CD14-positive monocyte (primary cell): ENCODE measurements around the gene EPYC. TPM values are rescaled to one million over a fixed set of nuclear protein-coding genes. Genes with fewer than 3 reads are reported as not detected.

ENCODE experiments used
- DNase-seq, 3 donors: peaks; one replicate each; pipeline ENCODE4 v3.0.0-alpha.2; 2011 to 2022
- H2AFZ ChIP-seq: 2 replicates; pipeline ENCODE4 v1.6.0; 2012; ENCODE audit warnings: mild to moderate bottlenecking, low read depth, low read length, inconsistent platforms; ENCODE audit not compliant: insufficient read depth, poor library complexity, severe bottlenecking
- H3K27ac ChIP-seq, 2 donors: 1 replicate in 1 of 2; 2 replicates in 1 of 2; pipeline ENCODE4 v1.5.1; 2012 to 2013; ENCODE audit warnings: low read length in 2 of 2, control low read depth in 1 of 2, inconsistent platforms in 1 of 2, low read depth in 1 of 2, mild to moderate bottlenecking in 1 of 2
- H3K27me3 ChIP-seq, 2 donors: one replicate each; pipeline versions ENCODE4 v1.6.0 to v1.6.1; 2011 to 2013; ENCODE audit warnings: low read length in 2 of 2; ENCODE audit not compliant: control insufficient read depth in 2 of 2, insufficient read depth in 2 of 2
- H3K36me3 ChIP-seq, 2 donors: replicated peaks in 1 of 2; 1 replicate in 1 of 2; 2 replicates in 1 of 2; pipeline versions ENCODE4 v1.5.1 to v1.6.1; 2012 to 2013; ENCODE audit warnings: low read length in 2 of 2, control low read depth in 1 of 2, inconsistent platforms in 1 of 2, mild to moderate bottlenecking in 1 of 2; ENCODE audit not compliant: insufficient read depth in 2 of 2, control insufficient read depth in 1 of 2
- H3K4me1 ChIP-seq, 2 donors: 1 replicate in 1 of 2; 2 replicates in 1 of 2; pipeline versions ENCODE4 v1.5.1 to v1.6.1; 2012 to 2013; ENCODE audit warnings: low read length in 2 of 2, control low read depth in 1 of 2, inconsistent platforms in 1 of 2, mild to moderate bottlenecking in 1 of 2, moderate library complexity in 1 of 2; ENCODE audit not compliant: insufficient read depth in 2 of 2, control insufficient read depth in 1 of 2
- H3K4me2 ChIP-seq: replicated peaks from 2 replicates; pipeline ENCODE3; 2012; ENCODE audit warnings: low read length, moderate library complexity, mild to moderate bottlenecking; ENCODE audit not compliant: poor library complexity, severe bottlenecking; ENCODE audit errors: extremely low read depth
- H3K4me3 ChIP-seq, 3 experiments: fragments of 200-600 bp in 1 of 3; sonication (generic) in 1 of 3; replicated peaks in 1 of 3; 1 replicate in 2 of 3; 2 replicates in 1 of 3; pipeline ENCODE4 v1.5.1; 2011 to 2013; ENCODE audit warnings: low read length in 3 of 3, mild to moderate bottlenecking in 3 of 3, control low read depth in 2 of 3, low read depth in 2 of 3, inconsistent platforms in 1 of 3, moderate library complexity in 1 of 3
- H3K79me2 ChIP-seq: 2 replicates; pipeline ENCODE4 v1.6.0; 2012; ENCODE audit warnings: mild to moderate bottlenecking, control low read depth, inconsistent platforms, low read length, moderate library complexity; ENCODE audit not compliant: insufficient read depth
- H3K9ac ChIP-seq: 2 replicates; pipeline ENCODE4 v1.6.0; 2017; ENCODE audit warnings: low read length, mild to moderate bottlenecking; ENCODE audit not compliant: insufficient read depth, poor library complexity, severe bottlenecking
- H3K9me3 ChIP-seq, 2 donors: replicated peaks in 1 of 2; 1 replicate in 1 of 2; 2 replicates in 1 of 2; pipeline versions ENCODE4 v1.5.1 to v1.6.1; 2012 to 2013; ENCODE audit warnings: low read length in 2 of 2, control low read depth in 1 of 2; ENCODE audit not compliant: control insufficient read depth in 1 of 2, insufficient read depth in 1 of 2
- H4K20me1 ChIP-seq: 2 replicates; pipeline ENCODE4 v1.6.0; 2012; ENCODE audit warnings: mild to moderate bottlenecking, low read length, control low read depth, moderate library complexity; ENCODE audit not compliant: insufficient read depth
- H3K27ac Mint-ChIP-seq, 7 donors: one replicate each; pipeline ENCODE4 v1.8.0; 2020; ENCODE audit warnings: mild to moderate bottlenecking in 7 of 7, mixed read lengths in 7 of 7, moderate library complexity in 6 of 7, inconsistent platforms in 2 of 7
- H3K27me3 Mint-ChIP-seq, 3 donors: one replicate each; pipeline ENCODE4 v1.8.0; 2021 to 2022; ENCODE audit warnings: low read depth in 3 of 3, mild to moderate bottlenecking in 3 of 3, mixed read lengths in 3 of 3, moderate library complexity in 3 of 3, inconsistent platforms in 1 of 3
- H3K36me3 Mint-ChIP-seq, 2 donors: one replicate each; pipeline ENCODE4 v1.8.0; 2020; ENCODE audit warnings: mixed read lengths in 2 of 2, inconsistent platforms in 1 of 2, mild to moderate bottlenecking in 1 of 2
- H3K4me1 Mint-ChIP-seq: one replicate; pipeline ENCODE4 v1.8.0; 2020; ENCODE audit warnings: mild to moderate bottlenecking, mixed read lengths
- H3K4me3 Mint-ChIP-seq, 2 donors: one replicate each; pipeline ENCODE4 v1.8.0; 2020; ENCODE audit warnings: mild to moderate bottlenecking in 2 of 2, mixed read lengths in 2 of 2, moderate library complexity in 1 of 2
- H3K9me3 Mint-ChIP-seq, 7 donors: one replicate each; pipeline ENCODE4 v1.8.0; 2020 to 2022; ENCODE audit warnings: mixed read lengths in 7 of 7, mild to moderate bottlenecking in 6 of 7, moderate library complexity in 6 of 7, inconsistent platforms in 2 of 7
- intact Hi-C, 2 donors: fragments of 100-400 bp; cut with micrococcal nuclease; formaldehyde crosslinking; loops; one replicate each; pipeline versions ENCODE4 v1.15.0 to v1.15.1; 2023
- polyA plus RNA-seq, 3 donors: library from polyadenylated mRNA; depleted of rRNA in 1 of 3; unstranded in 2 of 3; stranded (reverse) in 1 of 3; fragments of 300-500 nt in 2 of 3; fragments of >200 nt in 1 of 3; fragmentation: Illumina TruSeq in 2 of 3; gene quantifications; 1 replicate in 2 of 3; 2 replicates in 1 of 3; pipeline ENCODE4 v1.2.3, GENCODE V29; 2012 to 2021
- TF ChIP-seq, protein P1 (sequence below): fragments of 200-600 bp; IDR thresholded peaks from one replicate; pipeline ENCODE4 v1.8.0; 2022; ENCODE audit warnings: antibody characterized with exemption, mild to moderate bottlenecking

EPYC gene
- polyA plus RNA-seq, 3 donors = not detected

DNA sequence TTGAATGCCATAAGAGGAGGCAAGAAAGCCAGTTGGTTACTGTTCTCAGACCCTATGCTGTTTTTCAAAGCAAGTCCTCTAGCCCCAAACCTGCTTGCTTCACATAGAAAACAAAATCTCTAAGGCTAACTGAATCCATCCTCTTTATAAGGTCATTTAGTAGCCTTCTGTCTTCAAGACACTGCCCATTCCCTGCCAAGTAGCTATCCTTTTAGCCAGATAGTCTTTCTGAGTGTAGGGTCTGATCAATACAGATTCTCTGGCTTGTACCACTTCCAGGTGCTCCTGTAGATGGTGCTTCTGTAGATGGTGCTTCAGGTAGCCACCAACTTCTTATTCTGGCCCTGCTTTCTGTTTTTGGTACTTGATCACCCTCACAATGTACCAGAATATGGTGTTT, 33.9 kb downstream of the EPYC start:
- H3K27ac Mint-ChIP-seq = no peak overlapping the region
- Histone ChIP-seq H3K4me1 (no peaks in the 10 kb centered on the region), H3K27me3 (no peaks in the 10 kb centered on the region), H2AFZ (no peak overlapping the region), H3K9ac (no peak overlapping the region), H3K79me2 (no peaks in the 10 kb centered on the region), H3K27ac (no peak overlapping the region), H4K20me1 (no peaks in the 10 kb centered on the region), H3K36me3 (no peaks in the 10 kb centered on the region), H3K4me2 (no peak overlapping the region), H3K9me3 (no peaks in the 10 kb centered on the region), H3K4me3 (no peak overlapping the region)
- no peaks in the 10 kb centered on the region for H3K36me3 Mint-ChIP-seq
- H3K9me3 Mint-ChIP-seq = peaks cover 0 to 2% (median 0%) of the 10 kb centered on the region in 7 donors
- intact Hi-C loops = no loop called here
- no peaks in the 10 kb centered on the region for H3K4me1 Mint-ChIP-seq
- H3K27me3 Mint-ChIP-seq = peaks cover 1 to 3% (median 2%) of the 10 kb centered on the region in 3 donors
- TF ChIP-seq, protein P1, sequence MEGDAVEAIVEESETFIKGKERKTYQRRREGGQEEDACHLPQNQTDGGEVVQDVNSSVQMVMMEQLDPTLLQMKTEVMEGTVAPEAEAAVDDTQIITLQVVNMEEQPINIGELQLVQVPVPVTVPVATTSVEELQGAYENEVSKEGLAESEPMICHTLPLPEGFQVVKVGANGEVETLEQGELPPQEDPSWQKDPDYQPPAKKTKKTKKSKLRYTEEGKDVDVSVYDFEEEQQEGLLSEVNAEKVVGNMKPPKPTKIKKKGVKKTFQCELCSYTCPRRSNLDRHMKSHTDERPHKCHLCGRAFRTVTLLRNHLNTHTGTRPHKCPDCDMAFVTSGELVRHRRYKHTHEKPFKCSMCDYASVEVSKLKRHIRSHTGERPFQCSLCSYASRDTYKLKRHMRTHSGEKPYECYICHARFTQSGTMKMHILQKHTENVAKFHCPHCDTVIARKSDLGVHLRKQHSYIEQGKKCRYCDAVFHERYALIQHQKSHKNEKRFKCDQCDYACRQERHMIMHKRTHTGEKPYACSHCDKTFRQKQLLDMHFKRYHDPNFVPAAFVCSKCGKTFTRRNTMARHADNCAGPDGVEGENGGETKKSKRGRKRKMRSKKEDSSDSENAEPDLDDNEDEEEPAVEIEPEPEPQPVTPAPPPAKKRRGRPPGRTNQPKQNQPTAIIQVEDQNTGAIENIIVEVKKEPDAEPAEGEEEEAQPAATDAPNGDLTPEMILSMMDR = no peak
- no peak for DNase-seq
- no peak overlapping the region for H3K4me3 Mint-ChIP-seq

DNA sequence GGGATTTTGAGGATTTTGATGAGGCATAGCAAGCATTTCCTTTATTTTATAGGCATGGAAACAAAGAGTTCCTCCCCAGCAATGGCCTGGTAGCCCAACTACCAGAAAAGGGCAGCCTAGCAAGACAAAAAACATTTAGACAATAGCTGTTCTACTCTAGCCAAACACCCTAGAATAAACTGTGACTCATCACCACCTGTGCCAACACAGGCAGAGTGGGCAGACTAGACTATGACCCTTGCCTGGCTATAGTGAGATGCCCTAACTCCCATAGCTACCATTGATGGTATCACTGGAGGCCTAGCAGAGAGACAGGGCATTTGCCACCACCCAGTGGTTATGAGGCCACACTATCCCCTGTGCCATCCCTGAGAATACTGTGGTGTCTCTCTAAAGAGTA, 34.3 kb downstream of the EPYC start:
- no peak overlapping the region for H3K4me2 ChIP-seq
- no peaks in the 10 kb centered on the region for H3K79me2 ChIP-seq
- no peaks in the 10 kb centered on the region for H3K4me1 ChIP-seq
- H3K27ac ChIP-seq = no peak overlapping the region
- Mint-ChIP-seq H3K36me3 (no peaks in the 10 kb centered on the region), H3K4me1 (no peaks in the 10 kb centered on the region), H3K27ac (no peak overlapping the region), H3K9me3 (peaks cover 0 to 2% (median 0%) of the 10 kb centered on the region in 7 donors), H3K4me3 (no peak overlapping the region), H3K27me3 (peaks cover 1 to 3% (median 2%) of the 10 kb centered on the region in 3 donors)
- no peak for DNase-seq
- TF ChIP-seq, protein P1 = no peak
- H3K36me3 ChIP-seq = no peaks in the 10 kb centered on the region
- H3K9me3 ChIP-seq = no peaks in the 10 kb centered on the region
- intact Hi-C loops = no loop called here
- no peaks in the 10 kb centered on the region for H3K27me3 ChIP-seq
- H3K9ac ChIP-seq = no peak overlapping the region
- H2AFZ ChIP-seq = no peak overlapping the region
- H4K20me1 ChIP-seq = no peaks in the 10 kb centered on the region
- no peak overlapping the region for H3K4me3 ChIP-seq
